Osteoblast (primary cell): ENCODE data around the gene ACSL3. TPM values are rescaled to one million over a fixed set of nuclear protein-coding genes. Genes with fewer than 3 reads are reported as not detected.

Source experiments
- DNase-seq: peaks from one replicate; pipeline ENCODE4 v3.0.0; 2011; ENCODE audit warnings: low spot score, mixed read lengths; ENCODE audit not compliant: insufficient read length; ENCODE audit errors: missing footprints
- H2AFZ ChIP-seq: 2 replicates; pipeline ENCODE4 v1.6.0; 2011; ENCODE audit warnings: mild to moderate bottlenecking, low read length
- H3K27ac ChIP-seq: 2 replicates; pipeline ENCODE4 v1.5.1; 2011; ENCODE audit warnings: mild to moderate bottlenecking, low read depth, low read length, moderate library complexity
- H3K27me3 ChIP-seq: 2 replicates; pipeline ENCODE4 v1.6.0; 2012; ENCODE audit warnings: mild to moderate bottlenecking, control low read depth, inconsistent platforms, low read length, moderate library complexity; ENCODE audit not compliant: insufficient read depth
- H3K36me3 ChIP-seq: 2 replicates; pipeline ENCODE4 v1.5.1; 2011; ENCODE audit warnings: mild to moderate bottlenecking, low read length, control low read depth, moderate library complexity; ENCODE audit not compliant: insufficient read depth
- H3K4me1 ChIP-seq: 2 replicates; pipeline ENCODE4 v1.5.1; 2011; ENCODE audit warnings: mild to moderate bottlenecking, low read length, control low read depth, moderate library complexity; ENCODE audit not compliant: insufficient read depth
- H3K4me2 ChIP-seq: 2 replicates; pipeline ENCODE4 v1.6.0; 2011; ENCODE audit warnings: mild to moderate bottlenecking, low read length; ENCODE audit not compliant: insufficient read depth
- H3K4me3 ChIP-seq: fragments of 200-600 bp; sonication (generic); 3 replicates; pipeline ENCODE4 v1.5.1; 2012; ENCODE audit warnings: mild to moderate bottlenecking, low read length, inconsistent platforms; ENCODE audit not compliant: insufficient read depth
- H3K79me2 ChIP-seq: 2 replicates; pipeline ENCODE4 v1.6.0; 2012; ENCODE audit warnings: mild to moderate bottlenecking, low read length, control low read depth, inconsistent platforms; ENCODE audit not compliant: insufficient read depth
- H3K9me3 ChIP-seq: 2 replicates; pipeline ENCODE4 v1.5.1; 2011; ENCODE audit warnings: low read depth, low read length, control low read depth
- H4K20me1 ChIP-seq: 2 replicates; pipeline ENCODE4 v1.6.0; 2012; ENCODE audit warnings: mild to moderate bottlenecking, low read length, control low read depth; ENCODE audit not compliant: insufficient read depth
- CTCF ChIP-seq: IDR thresholded peaks from 2 replicates; pipeline ENCODE4 v1.5.1; 2011; ENCODE audit warnings: mild to moderate bottlenecking, low read depth, low read length, moderate library complexity; ENCODE audit errors: extremely low read depth
- total RNA-seq: library from RNA; depleted of rRNA; stranded (reverse); fragments of >200 nt; gene quantifications from 2 replicates; pipeline ENCODE4 v1.2.3, GENCODE V29; 2012

The ACSL3 gene
- total RNA-seq, 1 donor, result 166 TPM

- Histone ChIP-seq H3K79me2 (no peaks in the 10 kb centered on the region), H3K27me3 (no peaks in the 10 kb centered on the region), H3K36me3 (no peaks in the 10 kb centered on the region), H3K9me3 (no peaks in the 10 kb centered on the region), H2AFZ (peak overlapping the region; percentile 32), H4K20me1 (no peaks in the 10 kb centered on the region), H3K4me2 (peak overlapping the region; percentile 34), H3K27ac (peak overlapping the region; percentile 40), H3K4me1 (peaks cover 20% of the 10 kb centered on the region), H3K4me3 (no peak overlapping the region)
- TF ChIP-seq CTCF, result no peak
- no peak for DNase-seq
These were observed 99.3 kb downstream of the ACSL3 start for GRCh38 chr2:222960126-222960525.

- Histone ChIP-seq H3K4me1 (peaks cover 20% of the 10 kb centered on the region), H3K4me3 (no peak overlapping the region), H4K20me1 (no peaks in the 10 kb centered on the region), H3K27me3 (no peaks in the 10 kb centered on the region), H3K4me2 (no peak overlapping the region), H3K9me3 (no peaks in the 10 kb centered on the region), H2AFZ (no peak overlapping the region), H3K36me3 (no peaks in the 10 kb centered on the region), H3K79me2 (no peaks in the 10 kb centered on the region), H3K27ac (no peak overlapping the region)
- DNase-seq, result no peak
- no peak for TF ChIP-seq CTCF
These were observed 102.8 kb downstream of the ACSL3 start for GRCh38 chr2:222963641-222964040.

- H3K36me3 ChIP-seq, result no peaks in the 10 kb centered on the region
- H3K4me2 ChIP-seq, result no peak overlapping the region
- DNase-seq, result no peak
- H3K27ac ChIP-seq, result no peak overlapping the region
- no peak overlapping the region for H3K4me3 ChIP-seq
- H3K79me2 ChIP-seq, result no peaks in the 10 kb centered on the region
- peaks cover 11% of the 10 kb centered on the region for H3K4me1 ChIP-seq
- H2AFZ ChIP-seq, result no peak overlapping the region
- no peak for TF ChIP-seq CTCF
- H3K27me3 ChIP-seq, result no peaks in the 10 kb centered on the region
- no peaks in the 10 kb centered on the region for H3K9me3 ChIP-seq
- H4K20me1 ChIP-seq, result no peaks in the 10 kb centered on the region
These were observed 103.7 kb downstream of the ACSL3 start for GRCh38 chr2:222964376-222965031.

GRCh38 chr2:222965555-222965954, 104.7 kb downstream of the ACSL3 start:
- Histone ChIP-seq H4K20me1 (no peaks in the 10 kb centered on the region), H3K36me3 (no peaks in the 10 kb centered on the region), H3K27ac (no peak overlapping the region), H3K9me3 (no peaks in the 10 kb centered on the region), H3K4me2 (no peak overlapping the region), H2AFZ (no peak overlapping the region), H3K4me3 (no peak overlapping the region), H3K27me3 (no peaks in the 10 kb centered on the region), H3K79me2 (no peaks in the 10 kb centered on the region), H3K4me1 (peaks cover under 1% of the 10 kb centered on the region)
- DNase-seq, result peak; percentile 42
- TF ChIP-seq CTCF, result no peak
